GM21447 (cell line): ENCODE data around the gene MAP2K3.
A peak's percentile ranks its signal among the peaks of the same experiment; 100 is the strongest.

ENCODE experiments used
- ATAC-seq: cut with Tn5 transposase; IDR thresholded peaks from one replicate; pipeline ENCODE4 v1.9.1; 2021; ENCODE audit not compliant: unreplicated experiment

MAP2K3 gene

GRCh38 chr17:21284319-21285163 is at the start of gene MAP2K3:
TSS of gene MAP2K3 (plus strand) at chr17:21284711. CDS start at chr17:21284921, 210 bp downstream.
- ATAC-seq = peak; percentile 63

GRCh38 chr17:21235921-21236320 is 48.6 kb upstream of the MAP2K3 start:
- ATAC-seq = no peak

GRCh38 chr17:21239680-21240368 is 44.7 kb upstream of the MAP2K3 start:
- ATAC-seq = no peak

GRCh38 chr17:21240369-21241055 is 44.0 kb upstream of the MAP2K3 start:
- no peak for ATAC-seq

- no peak for ATAC-seq
Measured at GRCh38 chr17:21241564-21241963, 42.9 kb upstream of the MAP2K3 start.

- ATAC-seq = no peak
Measured at GRCh38 chr17:21242026-21242697, 42.3 kb upstream of the MAP2K3 start.

GRCh38 chr17:21242780-21243515 is 41.6 kb upstream of the MAP2K3 start:
- no peak for ATAC-seq

GRCh38 chr17:21243516-21244303 is 40.8 kb upstream of the MAP2K3 start:
- no peak for ATAC-seq

GRCh38 chr17:21245639-21246084 is 38.8 kb upstream of the MAP2K3 start:
- ATAC-seq = no peak

GRCh38 chr17:21246698-21247097 is 37.8 kb upstream of the MAP2K3 start:
- ATAC-seq = no peak

GRCh38 chr17:21247552-21248258 is 36.8 kb upstream of the MAP2K3 start:
- no peak for ATAC-seq

- no peak for ATAC-seq
Measured at GRCh38 chr17:21248500-21248899, 36.0 kb upstream of the MAP2K3 start.

- ATAC-seq = no peak
Measured at GRCh38 chr17:21249086-21249795, 35.3 kb upstream of the MAP2K3 start.

GRCh38 chr17:21249920-21250703 is 34.4 kb upstream of the MAP2K3 start:
- no peak for ATAC-seq

GRCh38 chr17:21250854-21251253 is 33.7 kb upstream of the MAP2K3 start:
- ATAC-seq = no peak

GRCh38 chr17:21251337-21252010 is 33.0 kb upstream of the MAP2K3 start:
- no peak for ATAC-seq

- ATAC-seq = no peak
Measured at GRCh38 chr17:21252289-21252795, 32.2 kb upstream of the MAP2K3 start.
